GM19240 (cell line): ENCODE measurements around the gene AICDA.

Experiments used
- DNase-seq: peaks from one replicate; pipeline ENCODE4 v3.0.0; 2011; ENCODE audit warnings: low spot score; ENCODE audit not compliant: insufficient read length

The AICDA gene

GRCh38 chr12:8556531-8557097 is 56.0 kb downstream of the AICDA start:
- no peak for DNase-seq

- no peak for DNase-seq
These were observed 58.0 kb downstream of the AICDA start for GRCh38 chr12:8554451-8555195.

- no peak for DNase-seq
These were observed 59.5 kb downstream of the AICDA start for GRCh38 chr12:8553088-8553627.
